Endothelial cell of umbilical vein (primary cell): ENCODE results near the gene GAN. TPM values are rescaled to one million over a fixed set of nuclear protein-coding genes. Genes with fewer than 3 reads are reported as not detected.

Source experiments
- BruUV-seq: library from RNA; stranded (reverse); fragments of 400-500 nt; replicated peaks from 2 replicates; lab custom pipeline; 2021; lab: Mats Ljungman, UMichigan
- CTCF ChIA-PET: fragments of 300-600, 350-600 bp; sonication (Branson Sonifier 250); formaldehyde crosslinking; loops from one replicate; lab custom pipeline; 2021; ENCODE audit warnings: antibody characterized with exemption, inconsistent platforms; lab: Charles Lee
- POLR2A ChIA-PET: fragments of 300-600, 350-600 bp; sonication (Branson Sonifier 250); formaldehyde crosslinking; loops from one replicate; lab custom pipeline; 2021; ENCODE audit warnings: antibody characterized with exemption, inconsistent platforms; lab: Charles Lee
- DNase-seq: peaks from one replicate; pipeline ENCODE4 v3.0.0-alpha.2; 2011; ENCODE audit warnings: low read depth, low spot score
- FAIRE-seq: peaks from 2 replicates; lab custom pipeline; 2011; peaks lifted over from hg19 to GRCh38; lab: Jason Lieb, UNC
- H2AFZ ChIP-seq: 2 replicates; pipeline ENCODE4 v1.6.0; 2012; ENCODE audit warnings: low read depth, low read length, control low read depth, inconsistent platforms
- H3K27ac ChIP-seq: 2 replicates; pipeline ENCODE4 v1.5.1; 2011; ENCODE audit warnings: low read depth, mild to moderate bottlenecking, control low read depth, low read length, moderate library complexity; ENCODE audit not compliant: insufficient read depth
- H3K27me3 ChIP-seq, 2 experiments: 2 replicates each; pipeline versions ENCODE4 v1.6.0 to v1.6.1; 2011; ENCODE audit warnings: low read length in 2 of 2, mixed read lengths in 1 of 2; ENCODE audit not compliant: control insufficient read depth in 2 of 2, insufficient read depth in 2 of 2
- H3K36me3 ChIP-seq, 2 experiments: 2 replicates in 1 of 2; 3 replicates in 1 of 2; pipeline ENCODE4 v1.5.1; 2011; ENCODE audit warnings: low read length in 2 of 2, mild to moderate bottlenecking in 1 of 2, moderate library complexity in 1 of 2; ENCODE audit not compliant: control insufficient read depth in 2 of 2, insufficient read depth in 2 of 2; ENCODE audit errors: extremely low read depth in 1 of 2
- H3K4me1 ChIP-seq: 3 replicates; pipeline ENCODE4 v1.5.1; 2011; ENCODE audit warnings: mild to moderate bottlenecking, low read length; ENCODE audit not compliant: control insufficient read depth, insufficient read depth; ENCODE audit errors: extremely low read depth
- H3K4me2 ChIP-seq: 2 replicates; pipeline ENCODE4 v1.6.1; 2011; ENCODE audit warnings: low read length, control low read depth, mixed read lengths; ENCODE audit not compliant: insufficient read depth
- H3K4me3 ChIP-seq, 3 experiments: fragments of 200-600 bp in 1 of 3; sonication (generic), shearing (Covaris generic) in 1 of 3; replicated peaks in 1 of 3; 2 replicates each; pipeline ENCODE4 v1.5.1; 2011 to 2016; ENCODE audit warnings: control low read depth in 3 of 3, low read length in 3 of 3, mild to moderate bottlenecking in 2 of 3, inconsistent platforms in 1 of 3, low read depth in 1 of 3, moderate library complexity in 1 of 3; ENCODE audit not compliant: insufficient read depth in 1 of 3
- H3K79me2 ChIP-seq: 2 replicates; pipeline ENCODE4 v1.6.0; 2012; ENCODE audit warnings: low read length, inconsistent platforms; ENCODE audit not compliant: control insufficient read depth, insufficient read depth
- H3K9ac ChIP-seq: replicated peaks from 2 replicates; pipeline ENCODE3; 2011; ENCODE audit warnings: low read length, control low read depth; ENCODE audit not compliant: insufficient read depth; ENCODE audit errors: extremely low read depth
- H3K9me1 ChIP-seq: replicated peaks from 3 replicates; pipeline ENCODE4 v1.6.0; 2011; ENCODE audit warnings: mild to moderate bottlenecking, low read length; ENCODE audit not compliant: control insufficient read depth, insufficient read depth; ENCODE audit errors: extremely low read depth
- H3K9me3 ChIP-seq: replicated peaks from 2 replicates; pipeline ENCODE4 v1.5.1; 2012; ENCODE audit warnings: low read length, inconsistent platforms; ENCODE audit not compliant: control insufficient read depth, insufficient read depth
- H4K20me1 ChIP-seq: replicated peaks from 2 replicates; pipeline ENCODE3; 2011; ENCODE audit warnings: mild to moderate bottlenecking, low read length; ENCODE audit not compliant: control insufficient read depth, insufficient read depth; ENCODE audit errors: extremely low read depth
- EZH2 ChIP-seq: IDR thresholded peaks from 2 replicates; pipeline ENCODE4 v1.6.1; 2012; ENCODE audit warnings: borderline replicate concordance, low read depth, mild to moderate bottlenecking, moderate library complexity, low read length, inconsistent platforms; ENCODE audit not compliant: severe bottlenecking
- FOS ChIP-seq: IDR thresholded peaks from 2 replicates; pipeline ENCODE4 v1.6.1; 2011; ENCODE audit warnings: mild to moderate bottlenecking, low read length, moderate library complexity, borderline replicate concordance; ENCODE audit not compliant: insufficient read depth
- GATA2 ChIP-seq: IDR thresholded peaks from 2 replicates; pipeline ENCODE4 v1.7.0; 2011; ENCODE audit warnings: low read depth, mild to moderate bottlenecking, moderate library complexity, mixed read lengths, low read length; ENCODE audit not compliant: insufficient read length, insufficient read depth
- JUN ChIP-seq: IDR thresholded peaks from 2 replicates; pipeline ENCODE4 v1.6.1; 2011; ENCODE audit warnings: borderline replicate concordance, low read depth; ENCODE audit not compliant: insufficient read length, insufficient read depth
- MYC ChIP-seq: IDR thresholded peaks from one replicate; pipeline ENCODE4 v1.6.1; 2011; ENCODE audit warnings: mild to moderate bottlenecking, low read depth, low read length
- POLR2A ChIP-seq: IDR thresholded peaks from 2 replicates; pipeline ENCODE4 v1.6.1; 2012; ENCODE audit warnings: low read depth, mild to moderate bottlenecking, control low read depth, low read length
- POLR2AphosphoS5 ChIP-seq: IDR thresholded peaks from 2 replicates; pipeline ENCODE4 v1.6.1; 2012; ENCODE audit warnings: low read depth, mild to moderate bottlenecking, control low read depth, low read length, moderate library complexity; ENCODE audit not compliant: insufficient read depth
- dilution Hi-C: fragments of 300-500 bp; cut with MboI; formaldehyde crosslinking; loops from one replicate; pipeline ENCODE4 v1.15.0; 2019; ENCODE audit warnings: low sequenced_read_pairs; ENCODE audit not compliant: extremely low pct_ligation_motif_present
- intact Hi-C: fragments of 100-400 bp; cut with micrococcal nuclease; formaldehyde crosslinking; loops from one replicate; pipeline ENCODE4 v1.10.0; 2022
- polyA plus RNA-seq, 4 experiments: library from polyadenylated mRNA; depleted of rRNA in 3 of 4; stranded (reverse) in 3 of 4; unstranded in 1 of 4; fragments of >200 nt; gene quantifications; 2 replicates each; pipeline versions ENCODE4 v1.2.1 to v1.2.3, GENCODE V29; 2011 to 2012; ENCODE audit warnings: missing spikeins in 1 of 4
- total RNA-seq: library from RNA; stranded (reverse); gene quantifications from 2 replicates; pipeline ENCODE4 v1.2.3, GENCODE V29; 2021
- TF ChIP-seq, protein P1 (sequence below): IDR thresholded peaks from 2 replicates; pipeline ENCODE4 v1.6.1; 2011; ENCODE audit not compliant: insufficient read depth, insufficient read length
- TF ChIP-seq, protein P2 (sequence below), 2 donors: IDR thresholded peaks; 1 replicate in 1 of 2; 2 replicates in 1 of 2; pipeline ENCODE4 v1.5.1; 2011; ENCODE audit warnings: low read length in 2 of 2, mild to moderate bottlenecking in 2 of 2, moderate library complexity in 2 of 2, control low read depth in 1 of 2, inconsistent platforms in 1 of 2, low read depth in 1 of 2; ENCODE audit not compliant: insufficient read depth in 1 of 2; ENCODE audit errors: extremely low read depth in 1 of 2

The GAN gene
- total and polyA plus RNA-seq, 2 donors (not counting 3 experiments of a cell fraction or from before 2014, with no cell fraction given) = 1.8 to 11.1 TPM

DNA sequence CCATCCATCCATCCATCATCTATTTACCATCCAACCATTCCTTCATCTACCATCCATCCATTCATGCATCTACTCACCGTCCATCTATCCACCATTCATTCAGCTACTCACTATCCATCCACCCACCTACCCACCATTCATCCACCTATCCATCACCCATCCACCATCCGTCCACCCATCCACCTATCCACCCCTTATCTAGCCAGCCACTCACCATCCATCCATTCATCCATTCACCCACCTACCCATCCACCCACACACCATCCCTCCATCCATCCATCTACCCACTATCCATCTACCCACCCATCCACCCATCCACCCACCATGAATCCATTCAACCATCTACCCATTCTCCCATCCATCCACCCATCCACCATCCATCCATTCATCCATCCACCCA lies 49.7 kb upstream of the GAN start:
- intact Hi-C loops = no loop called here
- Histone ChIP-seq H3K4me2 (no peak overlapping the region), H3K27me3 (peaks cover 0 to 1% of the 10 kb centered on the region in 2 experiments), H3K4me3 (no peak overlapping the region), H2AFZ (no peak overlapping the region), H3K9ac (no peak overlapping the region), H3K9me1 (no peaks in the 10 kb centered on the region), H3K27ac (no peak overlapping the region), H3K79me2 (no peaks in the 10 kb centered on the region), H3K4me1 (no peaks in the 10 kb centered on the region), H3K9me3 (no peaks in the 10 kb centered on the region), H4K20me1 (no peaks in the 10 kb centered on the region), H3K36me3 (no peaks in the 10 kb centered on the region)
- BruUV-seq = no TSS peak
- FAIRE-seq (no peak), DNase-seq (no peak)
- ChIA-PET CTCF (no interaction called here), POLR2A (no interaction called here)
- dilution Hi-C loops = no loop called here
- no peak for TF ChIP-seq POLR2A
- TF ChIP-seq FOS = no peak
- TF ChIP-seq POLR2AphosphoS5 = no peak
- TF ChIP-seq, protein P1, sequence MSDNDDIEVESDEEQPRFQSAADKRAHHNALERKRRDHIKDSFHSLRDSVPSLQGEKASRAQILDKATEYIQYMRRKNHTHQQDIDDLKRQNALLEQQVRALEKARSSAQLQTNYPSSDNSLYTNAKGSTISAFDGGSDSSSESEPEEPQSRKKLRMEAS = no peak
- TF ChIP-seq, protein P2, sequence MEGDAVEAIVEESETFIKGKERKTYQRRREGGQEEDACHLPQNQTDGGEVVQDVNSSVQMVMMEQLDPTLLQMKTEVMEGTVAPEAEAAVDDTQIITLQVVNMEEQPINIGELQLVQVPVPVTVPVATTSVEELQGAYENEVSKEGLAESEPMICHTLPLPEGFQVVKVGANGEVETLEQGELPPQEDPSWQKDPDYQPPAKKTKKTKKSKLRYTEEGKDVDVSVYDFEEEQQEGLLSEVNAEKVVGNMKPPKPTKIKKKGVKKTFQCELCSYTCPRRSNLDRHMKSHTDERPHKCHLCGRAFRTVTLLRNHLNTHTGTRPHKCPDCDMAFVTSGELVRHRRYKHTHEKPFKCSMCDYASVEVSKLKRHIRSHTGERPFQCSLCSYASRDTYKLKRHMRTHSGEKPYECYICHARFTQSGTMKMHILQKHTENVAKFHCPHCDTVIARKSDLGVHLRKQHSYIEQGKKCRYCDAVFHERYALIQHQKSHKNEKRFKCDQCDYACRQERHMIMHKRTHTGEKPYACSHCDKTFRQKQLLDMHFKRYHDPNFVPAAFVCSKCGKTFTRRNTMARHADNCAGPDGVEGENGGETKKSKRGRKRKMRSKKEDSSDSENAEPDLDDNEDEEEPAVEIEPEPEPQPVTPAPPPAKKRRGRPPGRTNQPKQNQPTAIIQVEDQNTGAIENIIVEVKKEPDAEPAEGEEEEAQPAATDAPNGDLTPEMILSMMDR (IDR thresholded peaks at IDR 0.05; ENCODE audit: extremely low read depth in 1 of 2, insufficient read depth in 1 of 2, low read depth in 1 of 2, low read length in 2 of 2) = no peak
- no peak for TF ChIP-seq EZH2
- TF ChIP-seq GATA2 = no peak
- no peak for TF ChIP-seq JUN
- TF ChIP-seq MYC = no peak
